ENCODE measurements around the gene CACNA1B.

The CACNA1B gene

GRCh38 chr9:137959641-137960411 is 82.2 kb downstream of the CACNA1B start:
- DNase-seq (ENCODE audit: low read depth, low spot score) = peak; percentile 20

- DNase-seq (ENCODE audit: low read depth, low spot score) = no peak
Measured at GRCh38 chr9:137960496-137960895, 82.9 kb downstream of the CACNA1B start.

GRCh38 chr9:137963525-137963924 is 85.9 kb downstream of the CACNA1B start:
- no peak for DNase-seq (ENCODE audit: low read depth, low spot score)

- DNase-seq (ENCODE audit: low read depth, low spot score) = no peak
Measured at GRCh38 chr9:137965177-137965795, 87.7 kb downstream of the CACNA1B start.

GRCh38 chr9:137967280-137967953 is 89.8 kb downstream of the CACNA1B start:
- no peak for DNase-seq (ENCODE audit: low read depth, low spot score)

- DNase-seq (ENCODE audit: low read depth, low spot score) = no peak
Measured at GRCh38 chr9:137968235-137968634, 90.7 kb downstream of the CACNA1B start.

- no peak for DNase-seq (ENCODE audit: low read depth, low spot score)
Measured at GRCh38 chr9:137969008-137969407, 91.4 kb downstream of the CACNA1B start.

GRCh38 chr9:137969685-137970084 is 92.1 kb downstream of the CACNA1B start:
- no peak for DNase-seq (ENCODE audit: low read depth, low spot score)

- no peak for DNase-seq (ENCODE audit: low read depth, low spot score)
Measured at GRCh38 chr9:137970098-137970497, 92.5 kb downstream of the CACNA1B start.

- no peak for DNase-seq (ENCODE audit: low read depth, low spot score)
Measured at GRCh38 chr9:137970686-137971476, 93.3 kb downstream of the CACNA1B start.

GRCh38 chr9:137971477-137972138 is 94.0 kb downstream of the CACNA1B start:
- DNase-seq (ENCODE audit: low read depth, low spot score) = no peak

- no peak for DNase-seq (ENCODE audit: low read depth, low spot score)
Measured at GRCh38 chr9:137972355-137972987, 94.9 kb downstream of the CACNA1B start.

- no peak for DNase-seq (ENCODE audit: low read depth, low spot score)
Measured at GRCh38 chr9:137972988-137973470, 95.4 kb downstream of the CACNA1B start.

- no peak for DNase-seq (ENCODE audit: low read depth, low spot score)
Measured at GRCh38 chr9:137973829-137974416, 96.3 kb downstream of the CACNA1B start.

- DNase-seq (ENCODE audit: low read depth, low spot score) = no peak
Measured at GRCh38 chr9:137974746-137975526, 97.4 kb downstream of the CACNA1B start.

- no peak for DNase-seq (ENCODE audit: low read depth, low spot score)
Measured at GRCh38 chr9:137975527-137975913, 97.9 kb downstream of the CACNA1B start.

GRCh38 chr9:137975936-137976565 is 98.5 kb downstream of the CACNA1B start:
- DNase-seq (ENCODE audit: low read depth, low spot score) = no peak

- no peak for DNase-seq (ENCODE audit: low read depth, low spot score)
Measured at GRCh38 chr9:137977571-137978261, 100.1 kb downstream of the CACNA1B start.
